ENCODE measurements around the gene ISOC2.
A peak's percentile ranks its signal among the peaks of the same experiment; 100 is the strongest.

ISOC2 gene

DNA sequence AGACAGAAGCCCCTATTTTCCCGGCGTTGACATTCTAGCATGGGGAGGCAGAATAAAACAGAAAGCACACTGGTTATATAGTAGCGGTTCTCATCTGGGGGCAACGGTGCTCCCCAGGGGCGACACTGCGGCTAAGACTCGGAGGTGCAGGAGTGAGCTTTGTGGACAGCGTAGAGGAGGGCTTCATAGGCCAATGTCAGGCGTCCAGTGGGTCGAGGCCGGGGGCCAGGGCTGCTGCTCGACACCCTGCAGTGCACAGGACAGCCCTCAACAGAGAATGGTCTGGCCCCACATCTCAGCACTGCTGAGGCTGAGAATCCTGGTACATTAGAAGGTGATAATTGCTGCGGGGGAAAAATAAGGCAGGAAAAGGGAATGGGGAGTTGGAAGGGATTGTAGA is 16.5 kb upstream of the ISOC2 start:
- DNase-seq (ENCODE audit: low read depth) = no peak

DNA sequence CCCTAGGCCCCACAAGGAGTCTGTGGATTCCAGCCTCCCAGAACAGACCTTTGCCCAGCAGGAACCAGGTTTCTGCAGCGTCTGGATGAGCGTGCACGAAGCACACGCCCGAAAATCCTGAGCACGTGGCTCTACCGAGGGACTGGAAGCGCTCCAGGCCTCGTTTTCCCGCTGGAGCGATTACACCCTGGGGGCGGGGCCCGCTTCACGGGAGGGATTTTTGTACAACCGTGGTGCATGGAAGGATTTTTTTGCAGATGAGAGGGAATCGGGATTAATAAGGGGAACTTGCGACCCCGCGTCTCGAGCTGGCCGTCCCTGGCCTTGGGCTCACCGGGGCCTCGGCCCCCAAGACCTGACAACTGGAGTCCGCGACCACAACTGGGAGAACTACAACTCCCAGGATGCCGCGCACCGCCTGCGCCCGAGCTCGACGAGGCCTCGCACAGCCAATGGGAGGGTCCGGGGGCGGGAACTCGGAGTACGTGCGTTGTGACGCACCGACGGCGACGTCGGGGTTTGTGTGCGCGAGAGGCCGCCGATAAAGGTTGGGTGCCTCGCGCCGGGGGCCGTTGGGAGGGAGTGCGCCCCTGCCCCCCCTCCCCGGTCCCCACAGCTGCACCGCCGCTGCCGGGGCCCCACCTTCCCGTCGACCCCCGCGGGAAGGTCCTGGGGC is 14.8 kb upstream of the ISOC2 start, which contains the start of gene ZNF628:
TSS of gene ZNF628 (plus strand) at position 518 of the 676 bp plus-strand sequence. CDS start 3,294 bp downstream, outside the sequence.
- peak; percentile 97 for DNase-seq (ENCODE audit: low read depth)

DNA sequence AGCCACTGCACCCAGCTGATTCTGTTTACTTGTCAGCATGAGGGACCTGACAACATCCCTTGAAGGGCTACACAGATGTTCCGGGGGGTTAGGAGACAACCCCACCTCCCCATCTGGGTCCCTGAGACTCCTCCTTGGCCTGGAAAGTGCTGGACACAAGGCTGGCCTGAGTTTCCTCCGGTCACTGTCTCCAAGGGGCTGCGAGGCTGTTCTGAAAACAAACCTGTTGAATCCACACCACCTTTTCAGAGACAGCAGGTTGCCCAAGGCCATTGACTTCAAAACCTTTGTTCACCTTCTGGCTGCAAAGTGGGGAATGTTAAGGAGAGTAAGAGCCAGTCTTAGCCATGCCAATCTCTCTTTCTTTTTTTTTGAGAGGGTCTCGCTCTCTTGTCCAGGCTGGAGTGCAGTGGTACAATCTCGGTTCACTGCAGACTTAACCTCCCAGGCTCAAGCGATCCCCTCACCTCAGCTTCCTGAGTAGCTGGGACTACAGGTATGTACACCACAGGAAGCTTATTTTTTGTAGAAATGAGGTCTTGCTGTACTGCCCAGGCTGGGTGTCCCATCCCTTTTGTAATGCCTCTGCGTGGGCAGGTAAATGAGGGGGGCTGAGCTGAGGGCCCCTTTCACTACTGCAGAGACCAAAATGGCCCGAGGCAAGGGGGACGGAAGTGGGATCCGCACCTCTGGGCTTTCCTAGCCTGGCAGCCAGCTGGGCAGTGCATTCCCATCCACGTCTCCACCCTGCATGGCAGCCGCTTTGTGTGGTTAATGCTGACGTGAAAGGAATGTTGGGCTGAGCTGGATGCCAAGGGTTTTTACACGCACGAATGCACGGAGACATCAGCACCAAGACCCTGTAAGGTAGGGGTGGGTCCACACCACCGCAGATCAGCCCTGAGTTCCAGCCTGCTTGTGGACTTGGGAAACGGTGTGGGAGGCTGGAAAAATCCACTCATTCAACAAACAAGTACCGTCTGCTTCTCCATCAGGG is 13.1 kb upstream of the ISOC2 start:
- DNase-seq (ENCODE audit: low read depth) = no peak

DNA sequence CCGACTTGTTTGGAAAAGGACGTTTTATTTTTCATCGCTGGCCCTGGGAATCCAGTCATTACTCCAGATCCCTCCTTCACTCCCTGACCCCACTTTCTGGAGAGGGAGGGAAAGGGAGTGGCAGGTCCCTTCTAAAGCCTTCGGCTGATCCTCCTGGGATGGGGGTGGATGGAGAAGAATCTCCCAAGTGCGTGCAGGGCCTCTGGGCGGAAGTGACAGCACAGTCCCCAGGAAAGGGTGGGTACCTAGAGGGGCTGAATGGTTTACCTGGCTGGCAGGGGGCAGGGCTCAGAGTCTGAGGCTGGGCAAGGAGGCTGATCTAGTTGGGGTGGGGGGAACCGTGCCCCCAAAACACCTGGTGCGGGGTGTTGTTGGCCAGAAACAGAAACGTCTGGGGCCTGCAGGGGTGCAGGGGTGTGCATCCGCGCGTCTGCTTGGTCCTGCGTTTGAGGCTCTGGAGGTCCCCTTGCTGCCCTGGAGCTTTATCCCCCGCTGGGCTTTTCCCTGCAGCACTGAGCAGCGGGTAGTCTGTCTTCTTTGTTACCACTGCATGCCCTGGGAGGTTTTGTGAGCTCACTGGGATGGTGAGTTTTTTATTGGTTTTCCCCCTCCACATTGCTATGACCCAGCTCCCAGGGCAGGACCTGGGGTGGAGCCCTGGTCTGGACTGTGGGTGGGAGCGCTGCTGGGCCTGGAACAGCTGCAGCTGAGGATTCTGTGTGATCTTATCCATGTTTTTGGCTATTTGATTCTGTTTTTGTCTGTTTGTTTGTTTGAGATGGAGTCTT is 12.0 kb upstream of the ISOC2 start:
- no peak for DNase-seq (ENCODE audit: low read depth)

DNA sequence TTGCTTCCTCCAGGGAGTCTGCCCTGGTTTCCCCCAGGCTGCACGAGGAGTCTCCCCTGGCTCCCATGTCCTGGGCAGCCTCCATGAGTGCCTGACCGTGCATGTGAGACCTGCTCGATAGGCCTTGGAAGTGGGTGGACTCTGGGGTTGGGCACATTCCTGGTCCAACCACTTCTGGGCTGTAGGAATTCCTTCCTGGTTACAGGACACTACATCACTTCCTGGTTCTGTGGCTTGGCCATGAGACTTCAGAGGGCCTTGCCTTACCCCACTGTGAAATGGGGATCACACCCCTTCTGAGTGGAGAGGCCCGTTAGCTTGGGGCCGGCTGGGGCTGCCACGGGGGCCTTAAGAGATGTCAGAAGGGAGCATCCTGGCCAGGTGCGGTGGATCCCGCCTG is 11.0 kb upstream of the ISOC2 start:
- no peak for DNase-seq (ENCODE audit: low read depth)

DNA sequence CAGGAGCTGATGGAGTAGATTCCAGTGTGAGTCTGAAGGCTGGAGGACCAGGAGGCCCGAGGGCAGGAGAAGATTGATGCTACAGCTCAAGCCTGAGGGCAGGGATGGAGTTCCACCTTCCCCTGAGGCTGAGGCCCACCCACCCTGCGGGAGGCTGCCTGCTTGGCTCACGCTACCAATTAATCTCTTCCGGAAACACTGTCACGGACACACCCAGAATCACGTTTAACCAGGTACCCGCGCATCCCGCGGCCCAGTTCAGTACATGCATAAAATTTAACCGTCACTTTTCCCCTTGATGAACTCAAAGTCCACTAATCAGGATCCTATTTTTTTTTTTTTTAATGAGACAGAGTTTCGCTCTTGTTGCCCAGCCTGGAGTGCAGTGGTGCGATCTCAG is 9.8 kb upstream of the ISOC2 start:
- no peak for DNase-seq (ENCODE audit: low read depth)

DNA sequence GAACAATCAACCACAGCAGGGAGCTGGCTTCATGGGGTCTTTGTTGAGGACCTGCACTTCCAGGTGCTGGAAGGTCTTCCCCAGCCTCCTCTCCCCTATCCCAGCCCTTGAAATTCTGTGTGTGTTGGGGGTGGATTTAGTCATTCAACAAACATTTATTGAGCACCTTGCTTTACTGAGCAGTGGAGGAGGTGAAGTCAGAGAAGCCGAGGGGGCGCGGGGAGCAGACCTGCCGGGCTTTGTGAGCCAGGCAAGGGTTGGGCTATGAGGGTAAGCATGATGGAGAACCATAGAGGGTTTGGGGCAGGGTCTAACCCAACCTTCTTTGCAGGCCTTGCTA is 6.6 kb upstream of the ISOC2 start:
- no peak for DNase-seq (ENCODE audit: low read depth)

DNA sequence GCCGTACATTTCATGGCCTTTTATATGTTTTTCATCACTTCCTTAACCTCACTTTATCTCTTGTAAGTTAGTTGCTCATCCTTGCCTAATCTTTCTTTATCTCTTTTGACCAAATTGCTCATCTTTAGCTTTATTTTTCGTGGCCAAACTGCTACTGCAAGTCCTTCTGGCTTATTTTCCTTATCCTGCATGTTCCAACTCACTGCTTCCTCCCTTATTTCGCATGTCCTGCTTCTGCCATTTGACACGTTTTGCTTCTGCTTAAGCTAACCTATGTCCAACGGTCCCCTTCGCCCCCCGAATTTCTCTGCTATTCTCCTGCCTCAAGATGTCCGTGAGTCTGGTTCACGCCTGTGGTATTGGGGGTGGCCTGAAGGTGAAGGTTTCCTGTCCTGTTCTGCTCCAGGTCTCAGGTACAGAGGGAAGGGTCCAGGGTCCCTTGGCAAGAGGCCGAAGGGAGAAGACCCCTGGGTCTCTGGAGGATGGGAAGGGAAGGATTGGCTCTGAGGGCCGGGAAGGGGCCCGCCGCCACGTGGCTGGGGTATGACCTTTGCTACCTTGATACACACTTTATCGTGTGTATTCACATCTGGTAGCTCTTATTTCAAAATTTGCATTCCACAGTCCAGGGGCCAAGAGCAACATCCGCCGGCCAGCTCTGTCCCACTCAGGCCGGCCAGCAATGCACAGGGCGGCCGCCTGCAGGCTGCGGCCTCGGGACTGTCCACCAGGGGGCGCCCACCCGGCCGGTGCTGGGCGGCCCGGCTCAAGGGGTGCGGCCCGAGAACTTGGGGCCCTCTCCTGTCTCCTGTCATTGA is 6.0 kb upstream of the ISOC2 start:
- peak; percentile 58 for DNase-seq (ENCODE audit: low read depth)

DNA sequence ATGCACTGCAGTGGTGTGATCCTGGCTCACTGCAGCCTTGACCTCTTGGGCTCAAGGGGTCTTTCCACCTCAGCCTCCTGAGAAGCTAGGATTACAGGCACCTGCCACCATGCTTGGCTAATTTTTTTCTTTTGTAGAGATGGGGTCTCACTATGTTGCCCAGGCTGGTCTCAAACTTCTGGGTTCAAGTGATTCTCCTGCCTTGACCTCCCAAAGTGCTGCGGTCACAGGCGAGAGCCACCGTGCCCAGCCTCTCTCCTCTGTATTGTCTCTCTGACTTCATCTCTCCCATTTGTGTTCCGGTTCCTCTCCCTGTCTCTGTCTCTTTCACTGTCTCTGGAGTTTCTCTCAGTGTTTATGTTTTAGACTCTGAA is 4.8 kb upstream of the ISOC2 start:
- DNase-seq (ENCODE audit: low read depth) = no peak

DNA sequence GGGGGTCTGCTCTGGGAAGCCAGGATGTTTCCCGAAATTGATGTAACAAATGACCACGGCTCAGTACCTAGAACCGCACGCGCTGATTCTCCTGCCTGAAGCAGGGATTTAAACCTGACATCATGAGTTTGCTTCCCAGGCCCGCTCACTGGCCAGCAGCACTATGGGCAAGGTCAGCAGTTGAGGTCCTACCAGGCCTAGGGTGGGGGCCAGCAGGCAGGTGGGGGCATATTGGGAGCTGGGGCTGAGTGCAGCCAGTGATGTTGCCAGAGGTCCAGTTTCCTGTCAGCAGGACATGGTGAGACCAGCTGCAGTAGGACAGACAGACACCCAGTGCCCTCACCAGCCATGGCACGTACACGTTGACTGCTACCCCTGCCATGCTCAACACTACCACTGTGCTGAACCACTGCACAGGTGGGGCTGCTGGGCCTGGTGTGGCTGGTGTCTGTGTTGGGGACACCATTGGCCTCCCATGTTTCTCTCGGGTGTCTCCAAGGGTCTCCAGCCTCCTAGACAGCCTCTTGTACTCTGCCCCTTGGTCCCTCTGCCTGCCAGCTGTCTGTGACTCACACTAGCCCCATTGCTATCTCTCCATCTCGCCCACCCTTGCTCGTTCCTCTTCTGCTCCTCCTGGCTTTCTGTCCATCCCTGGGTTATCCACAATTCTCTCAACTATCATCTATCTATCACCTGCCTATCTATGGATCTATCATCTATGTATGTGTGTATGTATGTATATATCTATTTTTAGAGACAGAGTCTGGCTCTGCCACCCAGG is 4.2 kb upstream of the ISOC2 start:
- no peak for DNase-seq (ENCODE audit: low read depth)

DNA sequence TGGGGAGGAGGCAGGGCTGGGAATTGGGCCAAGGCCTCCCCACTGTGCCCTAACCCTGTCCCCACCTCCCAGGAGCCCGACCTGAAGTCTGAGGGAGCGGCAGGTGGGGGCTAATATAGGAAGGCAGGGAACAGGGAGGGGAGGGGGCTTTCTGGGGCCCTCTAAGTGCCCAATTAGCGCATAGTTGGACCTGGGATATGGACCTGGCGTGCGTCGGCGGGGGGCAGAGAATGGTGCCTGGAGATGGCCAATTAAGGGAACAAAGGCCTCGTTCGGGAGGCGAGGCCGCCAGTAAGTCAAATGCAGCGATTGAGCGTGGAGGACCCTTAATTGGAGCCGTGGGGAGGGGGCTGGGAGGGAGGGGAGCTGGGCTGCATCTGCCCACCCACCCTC is 3.2 kb upstream of the ISOC2 start, which contains the start of gene C19orf85:
TSS of gene C19orf85 (minus strand) at position 90 of the 393 bp plus-strand sequence. CDS start 197 bp downstream, outside the sequence.
- DNase-seq (ENCODE audit: low read depth) = no peak

DNA sequence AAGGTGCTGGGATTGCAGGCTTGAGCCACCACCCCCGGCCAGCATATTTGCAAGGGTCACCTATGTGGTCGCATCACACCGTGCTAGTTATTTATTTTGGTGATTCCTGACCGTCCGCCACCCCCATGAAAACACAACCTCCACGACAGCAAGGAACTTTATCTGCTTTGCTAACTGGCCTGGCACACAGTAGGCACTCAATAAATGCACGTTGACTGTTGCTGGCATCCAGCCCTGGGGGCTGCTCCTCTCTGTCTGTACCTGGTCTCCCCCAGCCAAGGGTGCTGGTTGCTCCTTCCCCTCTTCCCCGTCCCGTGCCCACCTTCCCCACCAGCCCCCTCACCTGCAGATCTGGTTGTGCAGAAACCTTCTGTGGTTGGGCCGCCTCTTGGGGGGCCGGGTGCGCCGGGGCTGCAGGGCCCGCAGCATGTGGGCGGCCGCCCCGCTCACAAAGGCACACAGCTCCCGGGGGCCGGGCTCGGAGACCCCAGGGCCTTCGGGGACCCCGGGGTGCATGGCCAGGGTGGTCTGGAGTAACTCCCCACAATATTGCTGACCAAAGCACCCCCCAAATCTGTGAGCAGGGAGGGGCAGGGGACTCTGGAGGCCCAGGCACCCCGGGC is 2.7 kb upstream of the ISOC2 start:
- DNase-seq (ENCODE audit: low read depth) = no peak

DNA sequence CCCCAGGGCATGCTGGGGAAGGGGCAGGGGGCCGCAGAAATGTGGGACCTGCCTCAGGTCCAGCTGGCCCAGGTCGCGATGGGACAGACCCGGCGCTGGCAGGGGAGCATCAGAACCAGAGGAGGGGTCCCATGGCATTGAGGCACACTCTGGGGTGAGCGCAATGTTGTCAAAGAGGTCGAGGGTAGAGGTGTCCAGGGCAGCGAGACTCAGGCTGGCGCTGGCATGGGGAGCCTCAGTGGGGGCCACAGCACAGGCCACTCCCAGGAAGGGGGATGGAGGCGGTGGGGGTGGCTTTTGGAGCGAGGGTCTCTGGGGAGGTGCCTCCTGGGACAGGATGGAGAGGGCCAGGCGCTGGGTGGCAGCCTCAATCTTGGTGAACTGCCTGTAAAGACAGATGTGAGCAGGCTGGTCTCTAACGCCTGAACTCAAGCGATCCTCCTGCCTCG is 2.2 kb upstream of the ISOC2 start:
- no peak for DNase-seq (ENCODE audit: low read depth)

DNA sequence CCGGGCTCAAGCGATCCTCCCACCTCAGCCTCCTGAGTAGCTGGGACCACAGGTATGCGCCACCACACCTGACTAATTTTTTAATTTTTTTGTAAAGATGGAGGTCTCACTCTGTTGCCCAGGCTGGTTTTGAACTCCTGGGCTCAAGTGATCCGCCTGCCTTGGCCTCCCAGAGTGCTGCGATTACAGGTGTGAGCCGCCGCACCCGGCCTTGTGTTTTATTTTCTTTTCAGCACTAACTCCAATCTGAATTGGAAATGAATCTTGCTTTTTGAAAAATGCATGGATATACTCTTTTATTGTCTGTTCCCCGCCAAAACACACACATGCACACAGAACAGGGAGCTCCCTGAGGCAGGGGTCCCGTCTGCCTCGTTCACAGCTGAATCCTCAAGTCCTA is 1.3 kb upstream of the ISOC2 start:
- no peak for DNase-seq (ENCODE audit: low read depth)

DNA sequence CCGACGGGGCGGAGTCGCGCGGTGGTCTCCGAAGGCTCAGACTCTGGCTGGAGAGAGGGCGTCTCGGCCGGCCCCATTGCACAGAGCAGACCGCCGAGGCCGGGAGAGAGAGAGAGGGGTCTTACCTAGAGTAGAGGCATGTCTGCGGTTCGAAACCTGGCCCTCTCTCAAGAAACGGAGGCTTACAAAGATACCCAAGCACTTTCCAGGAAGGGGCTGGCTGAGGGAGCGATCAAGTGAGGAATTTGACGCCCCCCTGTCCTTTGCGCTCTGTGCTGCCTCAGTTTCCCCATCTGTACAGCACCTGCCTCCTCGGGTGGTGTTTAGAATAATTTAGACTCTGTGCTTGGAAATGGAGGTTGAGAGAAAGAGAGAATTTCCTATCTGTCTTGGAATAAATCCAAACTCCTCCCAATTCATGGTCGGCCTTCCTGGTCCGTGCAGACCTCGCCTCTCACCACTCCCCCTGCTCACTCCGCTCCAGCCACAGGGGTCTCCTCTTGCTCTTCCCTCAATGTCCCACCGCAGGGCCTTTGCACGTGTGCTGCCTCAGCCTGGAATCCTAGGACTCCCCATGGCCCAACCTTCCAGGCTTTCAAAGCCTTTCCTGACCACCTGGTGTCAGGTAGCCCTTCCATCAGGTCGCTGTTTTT is 658 bp upstream of the ISOC2 start:
- no peak for DNase-seq (ENCODE audit: low read depth)

DNA sequence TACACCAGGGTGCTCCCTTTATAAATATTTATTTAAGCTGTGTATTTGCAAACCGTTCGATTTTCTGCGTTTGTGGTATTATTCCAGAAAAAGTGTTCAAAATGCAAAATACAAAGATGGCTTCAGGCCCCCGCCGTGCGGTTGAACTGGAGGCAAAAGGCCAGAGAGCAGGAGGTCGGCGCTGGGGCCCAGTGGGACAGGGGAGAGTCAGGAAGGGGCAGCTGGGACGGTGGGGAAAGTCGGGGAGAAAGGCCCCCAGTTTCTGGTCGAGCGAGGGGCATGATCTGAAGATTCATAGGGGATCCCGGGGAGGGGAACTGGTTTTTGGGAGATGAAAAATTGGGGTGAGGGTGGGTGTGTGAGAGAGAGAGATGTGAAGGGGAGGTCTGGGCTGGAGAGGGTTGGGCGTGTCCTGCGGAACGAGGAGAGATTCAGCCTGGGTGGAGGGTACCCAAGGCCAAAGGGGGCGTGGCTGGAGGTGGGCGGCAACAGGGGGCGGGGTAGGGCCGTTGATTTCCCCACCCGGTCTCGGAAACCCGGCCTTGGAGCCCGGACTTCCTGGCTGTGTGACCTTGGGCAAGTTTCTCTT is 678 bp downstream of the ISOC2 start:
- no peak for DNase-seq (ENCODE audit: low read depth)

DNA sequence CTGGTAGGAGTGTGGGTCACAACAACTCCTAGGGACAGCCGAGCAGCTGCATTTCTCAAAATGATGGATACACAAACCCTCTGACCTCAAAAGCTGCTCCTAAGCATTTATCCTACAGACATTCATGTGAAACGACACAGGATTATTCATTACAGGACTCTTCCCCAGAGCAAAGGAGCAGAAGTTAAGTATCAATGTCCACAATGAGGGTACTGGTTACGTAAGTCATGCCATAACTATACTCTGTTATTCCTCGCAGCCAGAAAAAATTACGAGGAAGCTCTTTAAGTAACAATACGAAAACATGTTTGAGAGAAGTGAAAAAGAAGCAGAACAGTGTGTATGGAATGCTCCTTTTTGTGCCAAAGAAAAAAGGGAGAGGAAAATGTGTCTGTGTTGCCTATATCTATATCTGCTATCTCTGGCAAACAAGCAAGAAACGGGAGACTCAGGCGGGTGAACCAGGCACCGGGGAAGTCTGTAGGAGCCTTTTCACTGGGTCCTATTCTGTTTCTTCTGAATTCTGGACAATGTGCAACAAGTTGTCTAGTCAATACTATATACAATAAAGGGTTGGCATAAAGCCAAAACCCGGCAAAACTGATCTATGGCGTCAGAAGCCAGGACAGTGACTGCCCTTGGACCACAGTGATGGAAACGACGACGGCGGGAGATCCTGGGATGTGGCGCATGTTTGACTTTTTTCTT is 1.3 kb downstream of the ISOC2 start:
- DNase-seq (ENCODE audit: low read depth) = no peak

DNA sequence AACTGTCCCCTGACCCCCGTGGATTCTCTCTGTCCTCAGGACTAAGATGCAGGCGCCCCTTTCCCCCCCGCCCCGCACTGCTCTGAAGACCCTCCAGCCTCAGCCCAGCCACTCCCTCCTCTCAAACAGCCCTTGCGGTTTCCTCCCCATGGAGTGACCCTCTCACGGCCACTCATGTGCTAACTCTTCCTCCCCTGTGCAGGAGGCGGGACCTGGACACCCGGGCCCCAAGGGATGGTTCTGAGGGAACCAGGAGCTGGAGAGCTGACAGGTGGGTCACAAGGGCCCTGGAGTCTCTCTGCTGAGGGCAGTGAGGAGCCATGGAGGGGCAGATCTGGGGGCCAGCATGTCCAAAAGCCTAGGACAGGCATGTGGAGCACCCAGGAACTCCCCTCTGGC is 1.9 kb downstream of the ISOC2 start:
- DNase-seq (ENCODE audit: low read depth) = no peak
